GM10266 (cell line): Measurements from ENCODE around the gene RETREG1.
"Not testable (repeated sequence)": the region's sequence is repeated elsewhere in the genome, so short reads cannot be mapped to it uniquely, and the experiment has no call there.

ENCODE experiments used
- DNase-seq: peaks from one replicate; pipeline ENCODE4 v3.0.0; 2012; ENCODE audit errors: extremely low spot score
- TF ChIP-seq, protein P1 (sequence below): IDR thresholded peaks from 2 replicates; pipeline ENCODE4 v1.5.1; 2012; ENCODE audit warnings: mild to moderate bottlenecking, low read depth; ENCODE audit not compliant: control insufficient read depth, insufficient read depth; ENCODE audit errors: missing control alignments

RETREG1 gene

DNA sequence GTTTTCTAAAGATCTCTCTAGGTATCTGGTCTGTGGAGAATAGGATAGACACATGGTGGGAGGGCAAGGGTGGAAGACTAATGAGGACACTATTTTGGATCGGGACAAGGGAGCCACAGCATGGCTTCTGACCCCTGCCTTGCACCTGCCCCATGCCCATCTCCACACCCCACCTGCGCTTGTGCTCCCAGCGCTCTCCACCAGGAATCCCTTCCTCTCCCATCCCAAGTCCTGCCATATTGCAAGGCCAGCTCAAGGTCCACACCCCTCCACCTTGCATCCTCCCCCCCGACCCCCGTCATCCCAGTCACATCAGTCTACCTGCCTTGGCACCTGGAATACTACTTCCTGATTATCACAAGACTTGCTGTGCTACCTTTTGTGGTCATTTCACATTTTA, 44.2 kb upstream of the RETREG1 start:
- DNase-seq = no peak

DNA sequence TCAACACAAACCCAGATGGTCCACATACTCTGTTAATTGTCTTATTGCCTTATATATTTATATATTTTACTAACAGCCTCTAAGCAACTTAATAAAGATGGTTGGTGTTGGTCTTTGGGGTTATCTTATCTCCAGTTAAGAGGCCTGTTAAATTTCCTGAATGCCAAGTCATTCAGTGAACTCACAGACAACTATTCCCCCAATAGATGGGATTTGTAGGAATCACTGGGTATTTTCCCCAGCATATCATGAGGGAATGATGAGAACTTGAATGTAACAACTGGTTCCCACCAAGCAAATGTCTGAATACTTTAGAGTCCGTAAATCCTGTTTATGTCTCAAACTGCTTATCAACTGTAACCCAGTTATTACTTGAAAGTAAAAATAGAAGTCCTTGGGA, 42.7 kb upstream of the RETREG1 start:
- DNase-seq = no peak
- TF ChIP-seq, protein P1, sequence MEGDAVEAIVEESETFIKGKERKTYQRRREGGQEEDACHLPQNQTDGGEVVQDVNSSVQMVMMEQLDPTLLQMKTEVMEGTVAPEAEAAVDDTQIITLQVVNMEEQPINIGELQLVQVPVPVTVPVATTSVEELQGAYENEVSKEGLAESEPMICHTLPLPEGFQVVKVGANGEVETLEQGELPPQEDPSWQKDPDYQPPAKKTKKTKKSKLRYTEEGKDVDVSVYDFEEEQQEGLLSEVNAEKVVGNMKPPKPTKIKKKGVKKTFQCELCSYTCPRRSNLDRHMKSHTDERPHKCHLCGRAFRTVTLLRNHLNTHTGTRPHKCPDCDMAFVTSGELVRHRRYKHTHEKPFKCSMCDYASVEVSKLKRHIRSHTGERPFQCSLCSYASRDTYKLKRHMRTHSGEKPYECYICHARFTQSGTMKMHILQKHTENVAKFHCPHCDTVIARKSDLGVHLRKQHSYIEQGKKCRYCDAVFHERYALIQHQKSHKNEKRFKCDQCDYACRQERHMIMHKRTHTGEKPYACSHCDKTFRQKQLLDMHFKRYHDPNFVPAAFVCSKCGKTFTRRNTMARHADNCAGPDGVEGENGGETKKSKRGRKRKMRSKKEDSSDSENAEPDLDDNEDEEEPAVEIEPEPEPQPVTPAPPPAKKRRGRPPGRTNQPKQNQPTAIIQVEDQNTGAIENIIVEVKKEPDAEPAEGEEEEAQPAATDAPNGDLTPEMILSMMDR = no peak

More for the DNA sequence above, 44.2 kb upstream of the RETREG1 start:
- TF ChIP-seq, protein P1 = no peak

DNA sequence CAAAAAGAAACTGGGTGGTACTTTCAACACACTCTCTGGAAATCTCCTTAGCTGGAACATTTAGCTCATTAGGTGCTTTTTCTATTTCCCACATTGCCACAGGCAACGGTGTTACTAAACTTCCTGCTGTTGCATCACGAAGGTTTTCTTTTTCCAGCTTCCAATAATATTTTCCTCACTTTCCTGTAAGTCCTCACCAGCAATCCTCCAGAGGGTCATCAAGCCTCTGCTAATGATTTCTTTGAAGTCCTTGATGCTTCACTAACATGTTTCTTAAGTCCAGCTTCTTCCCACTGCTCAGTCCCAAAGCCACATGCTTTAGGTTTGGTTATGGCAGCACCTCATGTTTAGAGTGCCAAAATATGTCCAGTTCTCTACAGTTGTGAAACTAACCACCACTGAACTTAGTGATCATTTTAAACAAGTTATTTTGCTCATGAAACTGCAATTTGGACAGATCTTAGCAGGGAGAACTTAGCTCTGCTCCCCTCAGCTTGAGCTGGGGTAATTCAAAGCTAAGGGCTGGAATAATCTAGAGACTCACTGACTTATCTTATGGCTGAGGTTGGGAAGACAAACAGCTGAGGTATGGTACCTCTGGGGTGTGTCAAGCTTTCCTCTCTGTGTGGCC, 39.9 kb upstream of the RETREG1 start:
- TF ChIP-seq, protein P1 = no peak
- DNase-seq = no peak

DNA sequence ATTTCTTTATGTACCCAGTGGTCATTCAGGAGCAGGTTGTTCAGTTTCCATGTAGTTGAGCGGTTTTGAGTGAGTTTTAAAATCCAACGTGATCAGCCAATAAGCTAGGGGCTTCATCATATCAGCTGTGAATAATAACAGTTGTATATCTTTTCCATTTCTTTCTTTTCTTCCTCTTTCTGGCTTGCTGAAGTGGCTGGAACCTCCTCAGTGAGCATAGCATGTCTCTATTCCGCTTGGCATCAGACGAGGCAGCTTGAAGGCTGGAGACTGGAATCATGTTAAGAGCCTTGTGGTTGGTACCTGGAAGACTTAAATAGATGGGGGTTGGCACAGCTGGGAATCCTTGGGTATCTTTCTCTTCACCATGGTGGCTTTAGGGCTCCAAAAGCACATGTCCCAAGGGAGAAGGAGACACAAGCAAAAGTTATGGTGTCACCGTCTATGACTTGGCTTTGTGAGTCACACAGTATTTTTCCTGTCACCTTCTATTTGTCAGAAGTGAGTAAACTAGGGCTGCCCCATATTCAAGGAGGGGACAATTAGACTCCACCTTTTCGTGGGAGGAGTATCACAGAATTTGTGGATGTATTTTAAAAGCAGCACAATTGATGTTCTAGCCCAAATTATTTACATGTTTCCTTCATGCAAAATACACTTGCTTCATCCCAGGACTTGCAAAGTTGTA, 38.0 kb upstream of the RETREG1 start:
- no peak for DNase-seq
- TF ChIP-seq, protein P1 = no peak

DNA sequence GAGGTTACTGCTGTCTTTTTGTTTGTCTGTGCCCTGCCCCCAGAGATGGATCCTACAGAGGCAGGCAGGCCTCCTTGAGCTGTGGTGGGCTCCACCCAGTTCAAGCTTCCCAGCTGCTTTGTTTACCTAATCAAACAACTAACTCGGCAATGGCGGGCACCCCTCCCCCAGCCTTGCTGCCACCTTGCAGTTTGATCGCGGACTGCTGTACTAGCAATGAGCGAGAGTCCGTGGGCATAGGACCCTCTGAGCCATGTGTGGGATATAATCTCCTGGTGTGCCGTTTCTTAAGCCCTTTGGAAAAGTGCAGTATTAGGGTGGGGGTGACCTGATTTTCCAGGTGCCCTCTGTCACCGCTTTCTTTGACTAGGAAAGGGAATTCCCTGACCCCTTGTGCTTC, 31.9 kb upstream of the RETREG1 start:
- not testable (repeated sequence) for DNase-seq

DNA sequence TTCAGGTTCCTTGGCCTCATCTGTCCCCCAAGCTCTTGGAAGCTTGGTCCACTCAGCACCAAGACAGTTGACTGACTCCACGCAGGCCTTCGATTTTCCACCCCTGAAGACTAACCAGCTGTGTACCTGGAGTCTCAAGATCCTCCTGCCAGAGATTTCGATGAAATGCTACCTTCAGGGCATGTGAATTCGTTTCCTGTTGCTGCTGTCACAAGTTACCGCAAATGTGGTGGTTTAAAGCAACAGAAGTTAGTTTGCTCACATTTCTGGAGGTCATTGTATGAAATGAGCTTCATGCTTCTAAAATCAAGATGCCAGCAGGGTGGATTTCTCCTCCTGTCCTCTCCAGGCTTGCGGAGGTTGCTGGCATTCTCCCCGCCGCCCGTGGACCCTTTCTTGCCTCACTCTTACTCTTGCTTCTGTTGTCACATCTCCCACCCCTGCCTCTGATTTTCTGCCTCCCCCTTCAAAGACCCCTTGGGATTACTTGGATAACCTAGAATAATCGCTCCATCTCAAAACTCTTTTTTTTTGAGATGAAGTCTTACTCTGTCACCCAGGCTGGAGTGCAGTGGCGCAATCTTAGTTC, 27.6 kb upstream of the RETREG1 start:
- TF ChIP-seq, protein P1 = no peak
- DNase-seq = no peak

DNA sequence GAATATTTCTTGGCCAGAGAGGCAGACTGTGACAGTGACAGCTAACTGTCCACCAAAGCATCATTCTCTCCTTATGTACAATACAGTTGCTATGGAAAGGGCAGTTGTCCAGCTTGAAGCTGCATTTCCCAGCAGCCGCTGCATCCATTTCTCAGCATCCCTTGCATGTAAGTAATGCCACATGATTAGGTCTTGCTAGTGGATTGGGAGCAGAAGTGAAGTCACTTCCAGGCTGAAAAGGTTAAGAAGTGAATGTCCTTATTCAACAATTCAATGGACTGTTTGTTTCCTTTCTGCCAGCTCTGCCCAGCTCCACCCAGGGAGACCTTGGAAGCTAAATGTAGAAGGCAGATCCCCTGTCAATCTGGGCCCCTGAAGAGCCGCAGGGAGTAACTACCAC, 26.1 kb upstream of the RETREG1 start:
- no peak for DNase-seq
- TF ChIP-seq, protein P1 = no peak
